Measurements from ENCODE around the gene PGAM1. TPM values are rescaled to one million over a fixed set of nuclear protein-coding genes. Genes with fewer than 3 reads are reported as not detected.

The PGAM1 gene
- total RNA-seq, 4 donors from 2014 or later = 157 to 269 (median 191) TPM

- intact Hi-C loops (cut with DNase I) = no loop called here
- Histone ChIP-seq H3K4me1 (peaks cover 0 to 16% of the 10 kb centered on the region in 2 donors), H3K4me3 (replicated peaks in 1 of 3) (no peak overlapping the region), H3K36me3 (peaks cover 28 to 31% of the 10 kb centered on the region in 2 donors), H3K9me3 (no peaks in the 10 kb centered on the region), H3K27ac (no peak overlapping the region), H3K27me3 (no peaks in the 10 kb centered on the region)
- WGBS, 2 donors = 60 to 63% methylated on average over 3 of the region's 3 CpGs
- DNase-seq = peak; percentile 61 to 62
- TF ChIP-seq POLR2A (IDR thresholded peaks at IDR 0.05) = no peak
- TF ChIP-seq, protein P1, sequence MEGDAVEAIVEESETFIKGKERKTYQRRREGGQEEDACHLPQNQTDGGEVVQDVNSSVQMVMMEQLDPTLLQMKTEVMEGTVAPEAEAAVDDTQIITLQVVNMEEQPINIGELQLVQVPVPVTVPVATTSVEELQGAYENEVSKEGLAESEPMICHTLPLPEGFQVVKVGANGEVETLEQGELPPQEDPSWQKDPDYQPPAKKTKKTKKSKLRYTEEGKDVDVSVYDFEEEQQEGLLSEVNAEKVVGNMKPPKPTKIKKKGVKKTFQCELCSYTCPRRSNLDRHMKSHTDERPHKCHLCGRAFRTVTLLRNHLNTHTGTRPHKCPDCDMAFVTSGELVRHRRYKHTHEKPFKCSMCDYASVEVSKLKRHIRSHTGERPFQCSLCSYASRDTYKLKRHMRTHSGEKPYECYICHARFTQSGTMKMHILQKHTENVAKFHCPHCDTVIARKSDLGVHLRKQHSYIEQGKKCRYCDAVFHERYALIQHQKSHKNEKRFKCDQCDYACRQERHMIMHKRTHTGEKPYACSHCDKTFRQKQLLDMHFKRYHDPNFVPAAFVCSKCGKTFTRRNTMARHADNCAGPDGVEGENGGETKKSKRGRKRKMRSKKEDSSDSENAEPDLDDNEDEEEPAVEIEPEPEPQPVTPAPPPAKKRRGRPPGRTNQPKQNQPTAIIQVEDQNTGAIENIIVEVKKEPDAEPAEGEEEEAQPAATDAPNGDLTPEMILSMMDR (IDR thresholded peaks at IDR 0.05) = no peak
Measured at GRCh38 chr10:97454330-97455036, 28.5 kb downstream of the PGAM1 start.

GRCh38 chr10:97456034-97456685, 30.2 kb downstream of the PGAM1 start:
- TF ChIP-seq, protein P1 (IDR thresholded peaks at IDR 0.05) = no peak
- no peak for TF ChIP-seq POLR2A (IDR thresholded peaks at IDR 0.05)
- H3K27ac ChIP-seq = no peak overlapping the region
- no peaks in the 10 kb centered on the region for H3K9me3 ChIP-seq
- no peak for DNase-seq
- H3K4me1 ChIP-seq = peaks cover 0 to 16% of the 10 kb centered on the region in 2 donors
- H3K27me3 ChIP-seq = no peaks in the 10 kb centered on the region
- peaks cover 44 to 48% of the 10 kb centered on the region in 2 donors for H3K36me3 ChIP-seq
- H3K4me3 ChIP-seq (replicated peaks in 1 of 3) = no peak overlapping the region
- WGBS, 2 donors = 91 to 93% methylated on average over 5 of the region's 5 CpGs
- intact Hi-C loops (cut with DNase I) = no loop called here

DNA sequence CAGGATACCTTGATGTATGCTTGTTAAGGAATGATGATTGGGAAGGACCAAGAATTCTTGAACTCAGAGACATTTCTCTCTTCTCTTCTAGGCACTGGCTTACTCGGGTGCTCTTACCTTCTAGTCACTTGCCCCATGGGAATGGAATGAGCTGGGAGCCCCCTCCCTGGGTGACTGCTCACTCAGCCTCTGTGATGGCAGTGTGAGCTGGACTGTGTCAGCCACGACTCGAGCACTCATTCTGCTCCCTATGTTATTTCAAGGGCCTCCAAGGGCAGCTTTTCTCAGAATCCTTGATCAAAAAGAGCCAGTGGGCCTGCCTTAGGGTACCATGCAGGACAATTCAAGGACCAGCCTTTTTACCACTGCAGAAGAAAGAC, 30.7 kb downstream of the PGAM1 start:
- 19 to 41% methylated on average over 3 of the region's 3 CpGs for WGBS, 2 donors
- H3K36me3 ChIP-seq = peaks cover 50 to 53% of the 10 kb centered on the region in 2 donors
- intact Hi-C loops (cut with DNase I) = no loop called here

GRCh38 chr10:97459111-97459510, 33.1 kb downstream of the PGAM1 start:
- Histone ChIP-seq H3K4me1 (peaks cover 0 to 16% of the 10 kb centered on the region in 2 donors), H3K4me3 (replicated peaks in 1 of 3) (no peak overlapping the region), H3K27ac (no peak overlapping the region), H3K9me3 (no peaks in the 10 kb centered on the region), H3K36me3 (peaks cover 66 to 67% of the 10 kb centered on the region in 2 donors), H3K27me3 (no peaks in the 10 kb centered on the region)
- TF ChIP-seq, protein P1 (IDR thresholded peaks at IDR 0.05) = no peak
- TF ChIP-seq POLR2A (IDR thresholded peaks at IDR 0.05) = no peak
- intact Hi-C loops (cut with DNase I) = no loop called here
- WGBS, 2 donors = 88 to 96% methylated on average over 7 of the region's 7 CpGs
- no peak for DNase-seq

More for the DNA sequence above, 30.7 kb downstream of the PGAM1 start:
- Histone ChIP-seq H3K27ac (no peak overlapping the region), H3K9me3 (no peaks in the 10 kb centered on the region), H3K4me3 (replicated peaks in 1 of 3) (no peak overlapping the region), H3K4me1 (peaks cover 0 to 16% of the 10 kb centered on the region in 2 donors), H3K27me3 (no peaks in the 10 kb centered on the region)
- TF ChIP-seq, protein P1 (IDR thresholded peaks at IDR 0.05) = no peak
- no peak for TF ChIP-seq POLR2A (IDR thresholded peaks at IDR 0.05)
- DNase-seq = peak; percentile 50 to 56

- Histone ChIP-seq H3K27ac (no peak overlapping the region), H3K27me3 (no peaks in the 10 kb centered on the region), H3K36me3 (peaks cover 68 to 75% of the 10 kb centered on the region in 2 donors), H3K9me3 (no peaks in the 10 kb centered on the region), H3K4me3 (replicated peaks in 1 of 3) (no peak overlapping the region), H3K4me1 (peaks cover 0 to 9% of the 10 kb centered on the region in 2 donors)
- DNase-seq = no peak
- intact Hi-C loops (cut with DNase I) = no loop called here
- 89 to 95% methylated on average over 7 of the region's 7 CpGs for WGBS, 2 donors
- TF ChIP-seq POLR2A (IDR thresholded peaks at IDR 0.05) = no peak
- TF ChIP-seq, protein P1 (IDR thresholded peaks at IDR 0.05) = no peak
Measured at GRCh38 chr10:97459933-97460332, 33.9 kb downstream of the PGAM1 start.

Measured in thyroid gland (tissue), 4 donors.